ENCODE results near the gene FBXL2.
"Not testable (repeated sequence)": the region's sequence is repeated elsewhere in the genome, so short reads cannot be mapped to it uniquely, and the experiment has no call there.

Gene FBXL2

GRCh38 chr3:33398410-33398809 lies 121.2 kb downstream of the FBXL2 start:
- Histone ChIP-seq H3K36me3 (ENCODE audit: insufficient read depth, low read length) (peaks cover 83% of the 10 kb centered on the region), H3K4me1 (ENCODE audit: insufficient read depth, low read length) (no peaks in the 10 kb centered on the region), H3K4me3 (ENCODE audit: low read length) (no peak overlapping the region), H3K27me3 (ENCODE audit: insufficient read depth, low read length) (no peaks in the 10 kb centered on the region), H3K9me3 (ENCODE audit: low read length) (no peaks in the 10 kb centered on the region), H2AFZ (ENCODE audit: low read depth, low read length) (no peak overlapping the region)

- no peaks in the 10 kb centered on the region for H3K4me1 ChIP-seq (ENCODE audit: insufficient read depth, low read length)
- peaks cover 77% of the 10 kb centered on the region for H3K36me3 ChIP-seq (ENCODE audit: insufficient read depth, low read length)
- no peak overlapping the region for H2AFZ ChIP-seq (ENCODE audit: low read depth, low read length)
- H3K9me3 ChIP-seq (ENCODE audit: low read length) = no peaks in the 10 kb centered on the region
- no peaks in the 10 kb centered on the region for H3K27me3 ChIP-seq (ENCODE audit: insufficient read depth, low read length)
- H3K4me3 ChIP-seq (ENCODE audit: low read length) = no peak overlapping the region
Measured at GRCh38 chr3:33401781-33402180, 124.5 kb downstream of the FBXL2 start.

GRCh38 chr3:33402936-33403335 lies 125.7 kb downstream of the FBXL2 start:
- H2AFZ ChIP-seq (ENCODE audit: low read depth, low read length) = no peak overlapping the region
- peaks cover 76% of the 10 kb centered on the region for H3K36me3 ChIP-seq (ENCODE audit: insufficient read depth, low read length)
- no peaks in the 10 kb centered on the region for H3K4me1 ChIP-seq (ENCODE audit: insufficient read depth, low read length)
- no peak overlapping the region for H3K4me3 ChIP-seq (ENCODE audit: low read length)
- H3K27me3 ChIP-seq (ENCODE audit: insufficient read depth, low read length) = no peaks in the 10 kb centered on the region
- H3K9me3 ChIP-seq (ENCODE audit: low read length) = no peaks in the 10 kb centered on the region

GRCh38 chr3:33403756-33404155 lies 126.5 kb downstream of the FBXL2 start:
- Histone ChIP-seq H3K4me1 (ENCODE audit: insufficient read depth, low read length) (no peaks in the 10 kb centered on the region), H3K9me3 (ENCODE audit: low read length) (no peaks in the 10 kb centered on the region), H3K4me3 (ENCODE audit: low read length) (no peak overlapping the region), H3K36me3 (ENCODE audit: insufficient read depth, low read length) (peaks cover 75% of the 10 kb centered on the region), H3K27me3 (ENCODE audit: insufficient read depth, low read length) (no peaks in the 10 kb centered on the region), H2AFZ (ENCODE audit: low read depth, low read length) (no peak overlapping the region)

- not testable (repeated sequence) for H3K9me3 ChIP-seq (ENCODE audit: low read length); H3K4me3 ChIP-seq (ENCODE audit: low read length); H3K4me1 ChIP-seq (ENCODE audit: insufficient read depth, low read length); H2AFZ ChIP-seq (ENCODE audit: low read depth, low read length); H3K27me3 ChIP-seq (ENCODE audit: insufficient read depth, low read length)
- peaks cover 71% of the 10 kb centered on the region for H3K36me3 ChIP-seq (ENCODE audit: insufficient read depth, low read length)
Measured at GRCh38 chr3:33410816-33411215, 133.6 kb downstream of the FBXL2 start.

GRCh38 chr3:33417066-33417673 lies 139.9 kb downstream of the FBXL2 start:
- Histone ChIP-seq H3K9me3 (ENCODE audit: low read length) (peaks cover 8% of the 10 kb centered on the region), H3K27me3 (ENCODE audit: insufficient read depth, low read length) (no peaks in the 10 kb centered on the region), H3K36me3 (ENCODE audit: insufficient read depth, low read length) (peaks cover 59% of the 10 kb centered on the region), H3K4me1 (ENCODE audit: insufficient read depth, low read length) (no peaks in the 10 kb centered on the region), H3K4me3 (ENCODE audit: low read length) (no peak overlapping the region), H2AFZ (ENCODE audit: low read depth, low read length) (no peak overlapping the region)

- peaks cover 58% of the 10 kb centered on the region for H3K36me3 ChIP-seq (ENCODE audit: insufficient read depth, low read length)
- no peak overlapping the region for H3K4me3 ChIP-seq (ENCODE audit: low read length)
- peaks cover 2% of the 10 kb centered on the region for H3K9me3 ChIP-seq (ENCODE audit: low read length)
- H3K27me3 ChIP-seq (ENCODE audit: insufficient read depth, low read length) = no peaks in the 10 kb centered on the region
- H2AFZ ChIP-seq (ENCODE audit: low read depth, low read length) = no peak overlapping the region
- no peaks in the 10 kb centered on the region for H3K4me1 ChIP-seq (ENCODE audit: insufficient read depth, low read length)
Measured at GRCh38 chr3:33419948-33420347, 142.7 kb downstream of the FBXL2 start.

GRCh38 chr3:33420966-33421365 lies 143.7 kb downstream of the FBXL2 start:
- Histone ChIP-seq H2AFZ (ENCODE audit: low read depth, low read length) (no peak overlapping the region), H3K4me3 (ENCODE audit: low read length) (no peak overlapping the region), H3K36me3 (ENCODE audit: insufficient read depth, low read length) (peaks cover 55% of the 10 kb centered on the region), H3K4me1 (ENCODE audit: insufficient read depth, low read length) (peaks cover under 1% of the 10 kb centered on the region), H3K9me3 (ENCODE audit: low read length) (peaks cover 2% of the 10 kb centered on the region), H3K27me3 (ENCODE audit: insufficient read depth, low read length) (no peaks in the 10 kb centered on the region)

GRCh38 chr3:33424606-33425452 lies 147.6 kb downstream of the FBXL2 start:
- Histone ChIP-seq H3K4me3 (ENCODE audit: low read length) (no peak overlapping the region), H3K36me3 (ENCODE audit: insufficient read depth, low read length) (peaks cover 33% of the 10 kb centered on the region)

GRCh38 chr3:33425453-33425852 lies 148.2 kb downstream of the FBXL2 start:
- peaks cover 2% of the 10 kb centered on the region for H3K9me3 ChIP-seq (ENCODE audit: low read length)
- no peak overlapping the region for H3K4me3 ChIP-seq (ENCODE audit: low read length)
- peaks cover 30% of the 10 kb centered on the region for H3K36me3 ChIP-seq (ENCODE audit: insufficient read depth, low read length)
- H2AFZ ChIP-seq (ENCODE audit: low read depth, low read length) = no peak overlapping the region
- no peaks in the 10 kb centered on the region for H3K27me3 ChIP-seq (ENCODE audit: insufficient read depth, low read length)
- H3K4me1 ChIP-seq (ENCODE audit: insufficient read depth, low read length) = peaks cover 8% of the 10 kb centered on the region

More at GRCh38 chr3:33424606-33425452, 147.6 kb downstream of the FBXL2 start:
- H3K27me3 ChIP-seq (ENCODE audit: insufficient read depth, low read length) = no peaks in the 10 kb centered on the region
- no peak overlapping the region for H2AFZ ChIP-seq (ENCODE audit: low read depth, low read length)
- peaks cover 2% of the 10 kb centered on the region for H3K9me3 ChIP-seq (ENCODE audit: low read length)
- peaks cover 8% of the 10 kb centered on the region for H3K4me1 ChIP-seq (ENCODE audit: insufficient read depth, low read length)

GRCh38 chr3:33426068-33426467 lies 148.8 kb downstream of the FBXL2 start:
- Histone ChIP-seq H3K4me3 (ENCODE audit: low read length) (no peak overlapping the region), H3K27me3 (ENCODE audit: insufficient read depth, low read length) (no peaks in the 10 kb centered on the region), H3K9me3 (ENCODE audit: low read length) (no peaks in the 10 kb centered on the region), H3K36me3 (ENCODE audit: insufficient read depth, low read length) (peaks cover 24% of the 10 kb centered on the region), H3K4me1 (ENCODE audit: insufficient read depth, low read length) (peaks cover 8% of the 10 kb centered on the region), H2AFZ (ENCODE audit: low read depth, low read length) (no peak overlapping the region)

GRCh38 chr3:33426630-33427317 lies 149.5 kb downstream of the FBXL2 start:
- Histone ChIP-seq H3K4me3 (ENCODE audit: low read length) (no peak overlapping the region), H3K27me3 (ENCODE audit: insufficient read depth, low read length) (no peaks in the 10 kb centered on the region), H3K9me3 (ENCODE audit: low read length) (no peaks in the 10 kb centered on the region), H2AFZ (ENCODE audit: low read depth, low read length) (no peak overlapping the region), H3K36me3 (ENCODE audit: insufficient read depth, low read length) (peaks cover 19% of the 10 kb centered on the region), H3K4me1 (ENCODE audit: insufficient read depth, low read length) (peaks cover 8% of the 10 kb centered on the region)

GRCh38 chr3:33428734-33429133 lies 151.5 kb downstream of the FBXL2 start:
- Histone ChIP-seq H3K4me3 (ENCODE audit: low read length) (no peak overlapping the region), H3K36me3 (ENCODE audit: insufficient read depth, low read length) (peaks cover 8% of the 10 kb centered on the region), H3K4me1 (ENCODE audit: insufficient read depth, low read length) (peaks cover 8% of the 10 kb centered on the region), H2AFZ (ENCODE audit: low read depth, low read length) (no peak overlapping the region), H3K9me3 (ENCODE audit: low read length) (peaks cover 2% of the 10 kb centered on the region), H3K27me3 (ENCODE audit: insufficient read depth, low read length) (no peaks in the 10 kb centered on the region)
